Activated B cell treated with CpG ODN at 0.5 μM for 24 hours (primary cell): ENCODE data around the gene APOBR. TPM values are rescaled to one million over a fixed set of nuclear protein-coding genes. Genes with fewer than 3 reads are reported as not detected.
"Not testable (repeated sequence)": the region's sequence is repeated elsewhere in the genome, so short reads cannot be mapped to it uniquely, and the experiment has no call there.

Experiments used
- ATAC-seq: fragments of 200-7000 bp; cut with Tn5 transposase; one replicate; pipeline ENCODE4 v1.10.0; 2021; ENCODE audit warnings: low read depth, mild to moderate bottlenecking, moderate library complexity
- CTCF ChIA-PET: fragments of 350-600 bp; sonication (Branson Sonifier 250); formaldehyde crosslinking; loops from one replicate; lab custom pipeline; 2021; ENCODE audit warnings: antibody characterized with exemption; lab: Charles Lee
- POLR2A ChIA-PET: fragments of 350-600 bp; sonication (Branson Sonifier 250); formaldehyde crosslinking; loops from one replicate; lab custom pipeline; 2021; ENCODE audit warnings: antibody characterized with exemption; lab: Charles Lee
- DNase-seq: peaks from one replicate; pipeline ENCODE4 v3.0.0; 2022
- H3K27ac Mint-ChIP-seq: one replicate; pipeline ENCODE4 v1.8.0; 2020; ENCODE audit warnings: mixed read lengths
- H3K27me3 Mint-ChIP-seq: one replicate; pipeline ENCODE4 v1.8.0; 2021; ENCODE audit warnings: mixed read lengths
- H3K36me3 Mint-ChIP-seq: one replicate; pipeline ENCODE4 v1.8.0; 2021; ENCODE audit warnings: low read depth, mixed read lengths
- H3K4me1 Mint-ChIP-seq: one replicate; pipeline ENCODE4 v1.8.0; 2021; ENCODE audit warnings: mixed read lengths
- H3K4me3 Mint-ChIP-seq: one replicate; pipeline ENCODE4 v1.8.0; 2020; ENCODE audit warnings: mild to moderate bottlenecking, mixed read lengths
- H3K9me3 Mint-ChIP-seq: one replicate; pipeline ENCODE4 v1.8.0; 2020; ENCODE audit warnings: mixed read lengths
- CTCF ChIP-seq: fragments of 200-600 bp; IDR thresholded peaks from one replicate; pipeline ENCODE4 v1.8.0; 2022; ENCODE audit warnings: antibody characterized with exemption, mild to moderate bottlenecking
- intact Hi-C: fragments of 100-400 bp; cut with micrococcal nuclease; formaldehyde crosslinking; loops from one replicate; pipeline ENCODE4 v1.15.1; 2024
- total RNA-seq: library from RNA; stranded (reverse); gene quantifications from 2 replicates; pipeline ENCODE4 v1.2.3, GENCODE V29; 2022

APOBR gene
- total RNA-seq: 2.9 and 3.2 TPM in 2 replicates

GRCh38 chr16:28494121-28494851 lies at the start of gene APOBR:
Gene APOBR (plus strand): TSS chr16:28494643. CDS start chr16:28494682, 39 bp downstream.
- H3K9me3 Mint-ChIP-seq: no peaks in the 10 kb centered on the region
- H3K27ac Mint-ChIP-seq: peak within 1 kb of the TSS; percentile 89
- DNase-seq (peak; percentile 69), ATAC-seq (peak; percentile 76)
- intact Hi-C loops: loop anchor here (1.0 to 5.0 kb wide), 6 partner anchors 59 to 478 kb away; partner anchors contain the start of genes ATXN2L, CD19, SGF29 and SH2B1
- H3K4me3 Mint-ChIP-seq: peak within 1 kb of the TSS; percentile 81
- ChIA-PET POLR2A (interaction anchor here (0.9 to 1.7 kb wide), 6 partner anchors 60 to 437 kb away, joined by 3 to 12 read pairs (median 4); partner anchors contain the start of genes ATXN2L, CD19 and SGF29), CTCF (no interaction called here)
- H3K4me1 Mint-ChIP-seq: peaks cover 42% of the 10 kb centered on the region
- H3K27me3 Mint-ChIP-seq: no peaks in the 10 kb centered on the region
- peaks cover 8% of the 10 kb centered on the region for H3K36me3 Mint-ChIP-seq
- TF ChIP-seq CTCF: no peak

GRCh38 chr16:28446388-28446787 lies 48.1 kb upstream of the APOBR start:
- H3K27me3 Mint-ChIP-seq, ATAC-seq, H3K36me3 Mint-ChIP-seq, DNase-seq, POLR2A ChIA-PET, H3K4me3 Mint-ChIP-seq, intact Hi-C loops, CTCF ChIA-PET, H3K27ac Mint-ChIP-seq, H3K4me1 Mint-ChIP-seq, H3K9me3 Mint-ChIP-seq: not testable (repeated sequence)

- ATAC-seq, H3K36me3 Mint-ChIP-seq, H3K27me3 Mint-ChIP-seq, H3K9me3 Mint-ChIP-seq, CTCF ChIA-PET, H3K4me3 Mint-ChIP-seq, DNase-seq, POLR2A ChIA-PET, intact Hi-C loops, H3K27ac Mint-ChIP-seq, H3K4me1 Mint-ChIP-seq: not testable (repeated sequence)
Measured at GRCh38 chr16:28447081-28447480, 47.4 kb upstream of the APOBR start.

GRCh38 chr16:28473714-28474265 lies 20.7 kb upstream of the APOBR start:
- DNase-seq (no peak), ATAC-seq (peak; percentile 56)
- Mint-ChIP-seq H3K27ac (no peak overlapping the region), H3K27me3 (no peaks in the 10 kb centered on the region), H3K4me1 (peaks cover 6% of the 10 kb centered on the region), H3K4me3 (no peak overlapping the region), H3K9me3 (no peaks in the 10 kb centered on the region), H3K36me3 (peaks cover 39% of the 10 kb centered on the region)
- ChIA-PET POLR2A (no interaction called here), CTCF (no interaction called here)
- TF ChIP-seq CTCF: no peak
- intact Hi-C loops: no loop called here

- no peak for TF ChIP-seq CTCF
- no peak overlapping the region for H3K4me3 Mint-ChIP-seq
- no peak overlapping the region for H3K27ac Mint-ChIP-seq
- ChIA-PET POLR2A (no interaction called here), CTCF (no interaction called here)
- H3K27me3 Mint-ChIP-seq: no peaks in the 10 kb centered on the region
- no peak for ATAC-seq
- H3K36me3 Mint-ChIP-seq: peaks cover 49% of the 10 kb centered on the region
- DNase-seq: no peak
- no peaks in the 10 kb centered on the region for H3K9me3 Mint-ChIP-seq
- intact Hi-C loops: no loop called here
- peaks cover 6% of the 10 kb centered on the region for H3K4me1 Mint-ChIP-seq
Measured at GRCh38 chr16:28475221-28475620, 19.2 kb upstream of the APOBR start.

- H3K27ac Mint-ChIP-seq: no peak overlapping the region
Measured at GRCh38 chr16:28477311-28477920, 17.0 kb upstream of the APOBR start.

More at GRCh38 chr16:28477311-28477920, 17.0 kb upstream of the APOBR start:
- Mint-ChIP-seq H3K9me3 (no peaks in the 10 kb centered on the region), H3K27me3 (no peaks in the 10 kb centered on the region), H3K4me3 (no peak overlapping the region), H3K4me1 (peaks cover 6% of the 10 kb centered on the region), H3K36me3 (peaks cover 59% of the 10 kb centered on the region)
- ATAC-seq (no peak), DNase-seq (no peak)
- no peak for TF ChIP-seq CTCF
- CTCF ChIA-PET: no interaction called here
- POLR2A ChIA-PET: no interaction called here
- intact Hi-C loops: no loop called here
